ENCODE results near the gene DHX57.
"Not testable (repeated sequence)": the region's sequence is repeated elsewhere in the genome, so short reads cannot be mapped to it uniquely, and the experiment has no call there.

DHX57 gene

DNA sequence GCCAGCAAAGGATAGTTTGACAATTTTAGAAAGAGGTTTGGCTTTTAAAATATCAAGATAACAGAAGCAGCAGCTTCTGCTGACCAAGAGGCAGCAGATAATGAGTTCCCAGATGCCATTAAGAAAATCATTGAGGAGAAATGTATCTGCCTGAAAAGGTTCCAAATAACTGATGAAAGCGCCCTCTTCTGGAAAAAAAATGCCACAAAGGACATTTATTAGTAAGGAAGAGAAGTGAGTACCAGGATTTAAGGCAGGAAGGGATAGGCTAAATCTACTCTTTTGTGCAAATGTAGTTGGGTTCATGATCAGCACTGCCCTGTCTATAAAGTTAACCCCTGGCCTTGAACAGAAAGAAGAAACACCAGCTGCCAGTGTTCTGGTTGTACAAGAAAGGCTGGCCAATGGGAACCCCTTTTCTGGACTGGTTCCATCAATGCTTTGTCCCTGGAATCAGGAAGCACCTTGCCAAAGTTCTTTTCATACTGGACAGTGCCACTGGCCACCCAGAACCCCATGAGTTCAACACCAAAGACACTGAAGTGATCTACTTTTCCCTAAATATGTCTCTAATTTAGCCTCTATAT, 40.6 kb downstream of the DHX57 start:
- DNase-seq (ENCODE audit: low spot score in 2 of 2), result no peak
- Mint-ChIP-seq H3K4me1 (peaks cover 16% of the 10 kb centered on the region), H3K36me3 (peaks cover 25% of the 10 kb centered on the region), H3K27me3 (no peaks in the 10 kb centered on the region), H3K27ac (peak overlapping the region; percentile 55), H3K4me3 (no peak overlapping the region), H3K9me3 (no peaks in the 10 kb centered on the region)
- no peak for ATAC-seq (ENCODE audit: low read depth)

DNA sequence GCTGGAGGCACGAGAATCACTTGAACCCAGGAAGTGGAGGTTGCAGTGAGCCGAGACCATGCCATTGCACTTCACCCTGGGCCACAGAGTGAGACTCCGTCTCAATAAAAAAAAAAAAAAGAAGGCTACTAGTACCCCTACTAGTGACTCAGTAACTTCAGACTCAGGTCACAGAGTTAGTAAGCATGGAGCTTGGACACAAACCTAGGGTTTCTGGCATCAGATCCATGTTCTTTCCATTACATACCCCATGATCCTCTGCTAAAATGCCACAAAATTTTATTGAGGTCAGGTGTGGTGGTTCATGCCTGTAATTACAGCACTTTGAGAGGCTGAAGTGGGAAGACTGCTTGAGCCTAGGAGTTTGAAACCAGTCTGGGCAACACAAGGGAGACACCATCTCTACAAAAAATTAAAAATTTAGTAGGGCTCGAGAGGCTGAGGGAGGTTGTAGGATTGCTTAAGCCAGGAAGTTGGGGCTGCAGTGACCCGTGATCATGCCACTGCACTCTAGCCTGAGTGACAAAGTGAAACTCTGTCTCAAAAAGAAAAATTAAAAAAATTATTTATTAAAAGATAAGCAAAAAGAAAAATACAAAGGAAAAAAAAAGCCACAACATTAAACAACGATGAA, 45.1 kb downstream of the DHX57 start:
- Mint-ChIP-seq H3K4me1 (peaks cover 6% of the 10 kb centered on the region), H3K36me3 (peaks cover 22% of the 10 kb centered on the region), H3K4me3 (no peak overlapping the region), H3K27ac (no peak overlapping the region), H3K27me3 (no peaks in the 10 kb centered on the region), H3K9me3 (no peaks in the 10 kb centered on the region)
- DNase-seq (ENCODE audit: low spot score in 2 of 2) (no peak), ATAC-seq (ENCODE audit: low read depth) (no peak)

DNA sequence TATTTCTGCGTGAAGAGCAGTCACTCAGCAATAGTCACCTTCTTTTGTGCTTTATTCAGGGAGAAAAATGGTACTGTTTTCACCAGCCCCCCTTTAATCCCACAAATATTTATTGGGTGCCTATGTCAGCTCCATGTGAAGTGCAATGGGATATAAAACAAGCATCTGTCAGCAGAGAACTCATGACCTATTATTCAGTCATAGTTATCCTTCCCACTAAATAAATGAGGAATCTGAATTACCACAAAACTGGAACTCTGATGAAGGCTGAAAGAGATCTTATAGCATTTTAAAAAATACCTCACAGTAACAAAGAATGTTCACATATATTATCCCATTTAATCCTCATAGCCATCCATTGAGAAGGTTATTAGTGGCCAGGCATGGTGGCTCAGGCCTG, 45.8 kb downstream of the DHX57 start:
- ATAC-seq (ENCODE audit: low read depth) (no peak), DNase-seq (ENCODE audit: low spot score in 2 of 2) (no peak)
- Mint-ChIP-seq H3K9me3 (no peaks in the 10 kb centered on the region), H3K27me3 (no peaks in the 10 kb centered on the region), H3K36me3 (peaks cover 21% of the 10 kb centered on the region), H3K4me3 (no peak overlapping the region), H3K27ac (no peak overlapping the region), H3K4me1 (peaks cover 4% of the 10 kb centered on the region)

DNA sequence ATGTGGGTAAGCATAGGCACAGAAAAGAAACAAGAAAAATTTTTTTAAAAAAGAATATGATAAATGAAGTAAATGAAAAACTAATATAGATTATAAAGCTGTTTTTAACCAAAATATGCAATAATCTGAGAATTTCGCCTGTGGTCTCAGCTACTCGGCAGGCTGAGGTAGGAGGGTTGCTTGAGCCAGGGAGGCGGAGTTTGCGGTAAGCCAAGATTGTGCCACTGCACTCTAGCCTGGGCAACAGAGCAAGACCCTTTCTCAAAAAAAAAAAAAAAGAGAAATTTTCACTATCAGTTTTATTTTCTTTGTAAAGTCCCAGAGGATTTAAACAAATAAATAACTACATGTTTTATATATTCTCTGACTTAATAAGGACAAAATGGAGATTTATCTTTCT, 47.3 kb downstream of the DHX57 start:
- DNase-seq (ENCODE audit: low spot score in 2 of 2) (no peak), ATAC-seq (ENCODE audit: low read depth) (no peak)
- H3K4me1 Mint-ChIP-seq, result no peaks in the 10 kb centered on the region
- no peak overlapping the region for H3K4me3 Mint-ChIP-seq
- no peaks in the 10 kb centered on the region for H3K27me3 Mint-ChIP-seq
- H3K36me3 Mint-ChIP-seq, result peaks cover 19% of the 10 kb centered on the region
- no peak overlapping the region for H3K27ac Mint-ChIP-seq
- peaks cover 3% of the 10 kb centered on the region for H3K9me3 Mint-ChIP-seq

DNA sequence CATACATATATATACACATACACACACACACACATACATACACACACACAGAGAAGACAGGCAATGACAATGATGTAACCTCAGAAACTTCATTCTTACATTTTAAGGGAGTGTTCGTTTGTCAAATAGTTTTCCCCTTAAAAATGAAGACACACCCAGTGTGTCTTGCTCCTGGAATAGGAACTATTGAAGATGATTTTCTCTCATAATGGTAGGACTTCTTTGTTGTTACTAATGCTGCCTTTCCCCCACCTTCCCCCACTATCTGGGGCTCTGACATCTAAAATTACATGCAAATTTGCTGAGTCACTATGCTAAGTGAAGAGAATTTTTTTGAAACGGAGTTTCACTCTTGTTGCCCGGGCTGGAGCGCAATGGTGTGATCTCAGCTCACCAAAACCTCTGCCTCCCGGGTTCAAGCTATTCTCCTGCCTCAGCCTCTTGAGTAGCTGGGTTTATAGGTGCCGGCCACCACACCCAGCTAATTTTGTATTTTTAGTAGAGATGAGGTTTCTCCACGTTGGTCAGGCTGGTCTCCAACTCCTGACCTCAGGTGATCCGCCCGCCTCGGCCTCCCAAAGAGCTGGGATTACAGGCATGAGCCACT, 48.1 kb downstream of the DHX57 start:
- not testable (repeated sequence) for ATAC-seq (ENCODE audit: low read depth); H3K27me3 Mint-ChIP-seq; H3K4me1 Mint-ChIP-seq; DNase-seq (ENCODE audit: low spot score in 2 of 2); H3K4me3 Mint-ChIP-seq; H3K9me3 Mint-ChIP-seq; H3K27ac Mint-ChIP-seq
- peaks cover 21% of the 10 kb centered on the region for H3K36me3 Mint-ChIP-seq

DNA sequence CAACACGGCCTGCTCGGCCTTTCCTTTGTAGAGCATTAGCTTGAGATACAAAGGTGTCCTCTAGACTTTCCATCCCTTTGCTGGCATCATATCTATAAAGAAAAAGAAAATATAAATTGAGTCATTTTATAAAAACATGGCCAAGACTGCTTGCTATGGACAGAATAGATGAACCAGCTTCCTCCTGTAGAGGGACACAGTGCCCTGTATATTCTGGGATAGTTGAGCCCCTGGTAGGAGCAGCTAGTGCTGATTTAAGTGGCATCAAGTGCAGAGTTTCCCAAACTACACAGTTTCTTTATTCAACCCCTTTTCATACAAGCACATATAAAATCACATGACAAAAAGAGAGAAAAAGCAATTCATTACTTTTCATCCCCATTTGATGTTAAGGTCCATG, 49.8 kb downstream of the DHX57 start:
- no peak overlapping the region for H3K4me3 Mint-ChIP-seq
- no peaks in the 10 kb centered on the region for H3K27me3 Mint-ChIP-seq
- no peak for ATAC-seq (ENCODE audit: low read depth)
- DNase-seq (ENCODE audit: low spot score in 2 of 2), result no peak
- no peaks in the 10 kb centered on the region for H3K4me1 Mint-ChIP-seq
- H3K27ac Mint-ChIP-seq, result no peak overlapping the region
- peaks cover 3% of the 10 kb centered on the region for H3K9me3 Mint-ChIP-seq
- H3K36me3 Mint-ChIP-seq, result peaks cover 25% of the 10 kb centered on the region

DNA sequence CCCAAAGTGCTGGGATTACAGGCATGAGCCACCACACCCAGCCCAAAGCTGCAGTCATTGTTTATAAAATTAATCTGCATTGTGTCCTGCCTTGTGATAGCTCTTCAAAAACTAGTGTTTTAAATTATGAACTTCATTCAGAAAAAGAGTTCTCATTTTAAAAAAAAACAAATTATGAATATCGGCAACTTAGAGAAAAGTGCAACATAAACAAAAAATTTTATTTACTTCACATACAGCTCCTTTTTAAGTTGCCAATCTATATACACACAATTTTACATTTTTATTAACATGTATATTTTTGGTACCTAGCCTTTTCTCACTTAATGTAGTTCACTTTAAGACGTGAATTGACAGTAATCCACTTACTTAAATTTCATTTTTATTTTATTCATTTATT, 50.8 kb downstream of the DHX57 start:
- peaks cover 3% of the 10 kb centered on the region for H3K9me3 Mint-ChIP-seq
- no peaks in the 10 kb centered on the region for H3K4me1 Mint-ChIP-seq
- peaks cover 29% of the 10 kb centered on the region for H3K36me3 Mint-ChIP-seq
- H3K27ac Mint-ChIP-seq, result no peak overlapping the region
- no peak for ATAC-seq (ENCODE audit: low read depth)
- DNase-seq (ENCODE audit: low spot score in 2 of 2), result no peak
- H3K27me3 Mint-ChIP-seq, result no peaks in the 10 kb centered on the region
- no peak overlapping the region for H3K4me3 Mint-ChIP-seq

DNA sequence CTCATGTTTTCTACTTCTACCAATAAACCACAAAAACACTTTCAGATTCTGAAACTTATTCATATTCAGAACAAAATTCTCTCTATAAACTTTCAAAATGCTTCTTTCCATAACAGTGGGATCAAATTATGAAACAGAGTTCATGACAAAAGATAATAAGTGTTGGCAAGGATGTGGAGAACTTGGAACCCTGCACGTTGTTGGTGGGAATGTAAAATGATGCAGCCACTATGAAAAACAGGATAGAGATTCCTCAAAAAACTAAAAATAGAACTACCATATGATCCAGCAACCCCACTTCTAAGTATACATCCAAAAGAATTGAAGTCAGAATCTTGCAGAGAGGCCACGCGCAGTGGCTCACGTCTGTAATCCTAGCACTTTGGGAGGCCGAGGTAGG, 52.3 kb downstream of the DHX57 start:
- Mint-ChIP-seq H3K36me3 (peaks cover 38% of the 10 kb centered on the region), H3K27ac (no peak overlapping the region), H3K4me1 (no peaks in the 10 kb centered on the region)

DNA sequence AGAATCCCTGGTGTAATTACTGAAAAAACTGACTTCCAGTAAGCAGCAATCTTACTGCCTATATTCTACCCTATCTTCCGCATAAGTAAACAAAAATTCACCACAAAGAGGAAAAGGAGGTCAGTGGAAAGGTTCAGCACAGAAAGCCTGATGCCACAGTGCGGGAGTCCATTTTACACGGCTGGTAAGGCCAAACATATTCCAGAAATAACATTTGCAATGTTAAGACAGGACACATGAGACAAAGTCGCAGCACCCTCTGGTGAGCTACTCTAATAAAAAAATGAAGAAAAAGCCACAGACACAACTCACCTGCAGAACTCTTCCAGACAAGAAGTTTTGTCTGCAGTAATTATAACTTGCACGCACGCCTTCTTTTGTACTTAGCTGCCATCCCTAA, 57.2 kb downstream of the DHX57 start:
- ATAC-seq (ENCODE audit: low read depth), result no peak
- Mint-ChIP-seq H3K27ac (no peak overlapping the region), H3K4me1 (no peaks in the 10 kb centered on the region), H3K27me3 (no peaks in the 10 kb centered on the region), H3K9me3 (no peaks in the 10 kb centered on the region), H3K36me3 (peaks cover 33% of the 10 kb centered on the region), H3K4me3 (no peak overlapping the region)
- DNase-seq (ENCODE audit: low spot score in 2 of 2), result no peak

More for the DNA sequence above, 52.3 kb downstream of the DHX57 start:
- Mint-ChIP-seq H3K9me3 (peaks cover 3% of the 10 kb centered on the region), H3K4me3 (no peak overlapping the region), H3K27me3 (no peaks in the 10 kb centered on the region)
- ATAC-seq (ENCODE audit: low read depth) (no peak), DNase-seq (ENCODE audit: low spot score in 2 of 2) (no peak)

DNA sequence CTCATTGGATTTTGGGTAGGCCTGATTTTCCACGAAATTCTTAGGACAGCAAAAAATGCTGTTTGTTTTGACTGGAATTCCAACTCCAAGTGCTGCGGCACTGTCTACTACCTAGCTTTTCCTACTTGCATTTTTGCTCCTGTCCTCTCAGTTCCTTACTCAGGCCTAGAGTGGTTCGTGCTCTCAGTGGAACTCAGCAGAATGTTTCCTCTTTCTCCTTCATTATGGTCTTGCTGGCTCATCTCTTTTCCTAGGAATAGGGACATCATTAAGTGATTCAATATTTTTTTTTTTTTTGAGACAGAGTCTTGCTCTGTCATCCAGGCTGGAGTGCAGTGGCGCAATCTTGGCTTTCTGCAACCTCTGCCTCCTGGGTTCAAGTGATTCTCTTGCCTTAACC, 59.8 kb downstream of the DHX57 start:
- no peak overlapping the region for H3K27ac Mint-ChIP-seq
- ATAC-seq (ENCODE audit: low read depth) (no peak), DNase-seq (ENCODE audit: low spot score in 2 of 2) (no peak)
- no peaks in the 10 kb centered on the region for H3K27me3 Mint-ChIP-seq
- peaks cover 29% of the 10 kb centered on the region for H3K36me3 Mint-ChIP-seq
- no peaks in the 10 kb centered on the region for H3K9me3 Mint-ChIP-seq
- no peaks in the 10 kb centered on the region for H3K4me1 Mint-ChIP-seq
- no peak overlapping the region for H3K4me3 Mint-ChIP-seq

DNA sequence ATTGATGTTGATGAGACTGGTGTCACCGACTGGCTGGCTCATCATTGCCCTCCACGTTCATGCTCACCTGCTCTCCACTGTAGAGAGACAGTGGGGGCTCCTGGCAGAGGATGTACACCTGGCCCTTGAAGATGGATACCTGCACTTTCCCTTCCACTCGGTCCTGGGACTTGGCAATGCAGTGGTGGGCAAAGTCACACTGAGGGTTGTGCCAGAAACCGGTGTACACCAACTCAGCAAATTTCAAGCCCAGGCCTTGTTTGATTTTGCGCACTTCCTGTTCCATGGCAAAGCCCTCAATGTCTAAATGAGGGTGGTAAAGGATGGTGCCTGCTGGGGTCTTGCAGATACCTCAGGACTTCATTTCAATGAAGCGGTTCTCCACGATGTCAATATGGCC, 65.2 kb downstream of the DHX57 start:
- Mint-ChIP-seq H3K36me3 (peaks cover 15% of the 10 kb centered on the region), H3K4me1 (no peaks in the 10 kb centered on the region), H3K9me3 (no peaks in the 10 kb centered on the region)

DNA sequence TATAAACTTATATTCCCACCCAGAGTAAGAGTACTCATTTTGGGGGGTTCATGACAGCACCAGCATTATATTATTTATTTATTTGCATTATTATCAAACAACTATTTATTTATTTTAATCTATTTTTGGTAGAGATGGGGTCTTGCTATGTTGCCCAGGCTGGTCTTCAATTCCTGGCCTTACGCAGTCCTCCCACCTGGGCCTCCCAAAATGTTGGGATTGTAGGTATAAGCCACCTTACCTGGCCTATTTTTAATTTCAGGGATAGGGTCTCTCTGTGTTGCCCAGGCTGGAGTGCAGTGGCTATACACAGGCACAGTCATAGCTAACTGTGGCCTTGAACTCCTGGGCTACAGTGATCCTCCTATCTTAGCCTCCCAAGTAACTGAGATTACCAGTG, 67.1 kb downstream of the DHX57 start:
- ATAC-seq (ENCODE audit: low read depth) (no peak), DNase-seq (ENCODE audit: low spot score in 2 of 2) (no peak)
- H3K36me3 Mint-ChIP-seq, result peaks cover 11% of the 10 kb centered on the region
- H3K27ac Mint-ChIP-seq, result no peak overlapping the region
- H3K4me3 Mint-ChIP-seq, result no peak overlapping the region
- no peaks in the 10 kb centered on the region for H3K27me3 Mint-ChIP-seq
- H3K9me3 Mint-ChIP-seq, result no peaks in the 10 kb centered on the region
- H3K4me1 Mint-ChIP-seq, result no peaks in the 10 kb centered on the region

More for the DNA sequence above, 65.2 kb downstream of the DHX57 start:
- H3K27ac Mint-ChIP-seq, result no peak overlapping the region
- no peaks in the 10 kb centered on the region for H3K27me3 Mint-ChIP-seq
- DNase-seq (ENCODE audit: low spot score in 2 of 2), result no peak
- no peak overlapping the region for H3K4me3 Mint-ChIP-seq
- ATAC-seq (ENCODE audit: low read depth), result no peak

DNA sequence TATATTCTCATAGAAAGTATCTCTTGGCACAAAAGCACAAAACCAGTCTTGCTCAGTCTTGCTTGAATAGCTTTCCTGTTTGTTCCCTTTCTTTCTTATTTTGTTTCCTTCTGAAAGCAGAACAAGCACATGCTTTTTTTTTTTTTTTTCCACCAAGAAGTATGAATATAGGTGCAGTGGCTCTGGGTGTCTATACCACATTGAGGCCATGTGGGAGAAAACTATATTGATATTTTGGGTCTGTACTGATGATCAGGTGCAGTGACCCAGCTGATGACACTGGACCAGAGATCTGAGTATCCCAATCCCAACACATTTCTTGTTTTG, 69.0 kb downstream of the DHX57 start:
- ATAC-seq (ENCODE audit: low read depth) (peak; percentile 55), DNase-seq (ENCODE audit: low spot score in 2 of 2) (no peak)
- Mint-ChIP-seq H3K27me3 (no peaks in the 10 kb centered on the region), H3K36me3 (peaks cover 18% of the 10 kb centered on the region), H3K4me1 (no peaks in the 10 kb centered on the region), H3K27ac (no peak overlapping the region), H3K9me3 (no peaks in the 10 kb centered on the region), H3K4me3 (peak overlapping the region; percentile 15)

DNA sequence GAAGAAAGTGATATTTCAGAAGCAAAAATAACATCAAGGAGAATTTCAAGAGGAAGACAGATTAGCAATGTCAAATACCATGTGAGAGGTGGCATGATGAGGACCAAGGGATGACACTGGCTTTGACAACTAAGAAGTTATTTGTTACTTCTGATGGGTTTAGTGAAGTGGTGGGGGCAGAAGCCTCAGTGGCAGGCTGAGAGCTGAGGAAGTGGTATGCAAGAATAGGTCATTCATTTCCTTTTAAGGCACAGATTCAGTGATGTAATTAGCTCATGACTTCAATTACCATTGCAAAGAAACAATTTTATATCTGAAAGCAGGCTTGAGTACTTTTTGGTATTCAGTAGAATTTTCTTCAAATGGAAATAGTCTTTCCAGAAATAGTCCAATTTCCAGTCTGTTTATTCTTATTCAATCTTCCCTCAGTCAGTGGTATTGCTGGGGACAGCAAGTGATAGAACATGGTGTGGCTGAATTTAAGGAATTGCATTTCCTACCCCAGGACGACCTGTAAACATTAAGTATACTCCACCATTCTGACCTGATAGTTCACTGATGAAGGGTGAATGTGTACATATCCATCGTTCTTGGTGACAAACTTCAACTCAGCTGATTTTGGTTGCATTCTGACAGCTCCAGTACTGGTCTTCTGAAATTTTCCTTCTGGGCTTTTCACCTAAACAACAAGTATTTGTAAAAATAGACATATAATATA, 69.6 kb downstream of the DHX57 start:
- H3K9me3 Mint-ChIP-seq, result no peaks in the 10 kb centered on the region
- no peak for DNase-seq (ENCODE audit: low spot score in 2 of 2)
- H3K4me1 Mint-ChIP-seq, result no peaks in the 10 kb centered on the region
- H3K27ac Mint-ChIP-seq, result no peak overlapping the region
- H3K36me3 Mint-ChIP-seq, result peaks cover 13% of the 10 kb centered on the region
- H3K4me3 Mint-ChIP-seq, result no peak overlapping the region
- H3K27me3 Mint-ChIP-seq, result no peaks in the 10 kb centered on the region
- peak; percentile 75 for ATAC-seq (ENCODE audit: low read depth)
